ENCODE data around the gene INKA1. TPM values are rescaled to one million over a fixed set of nuclear protein-coding genes. Genes with fewer than 3 reads are reported as not detected.

Gene INKA1
- total and polyA plus RNA-seq, 9 of the 15 experiments (the other 6 are each of a cell fraction or from before 2014, with no cell fraction given) = 0.55 to 13.9 (median 6.7) TPM

- TF ChIP-seq TAF1 (IDR thresholded peaks at IDR 0.05; ENCODE audit: control insufficient read depth, extremely low read depth, insufficient read depth, low read length, severe bottlenecking) (peak; percentile 12), SRSF7 (optimal IDR thresholded peaks at IDR 0.05; ENCODE audit: low read depth, low read length) (no peak), MBD1 (CRISPR knock-in tag; IDR thresholded peaks at IDR 0.05) (no peak), SETDB1 (IDR thresholded peaks at IDR 0.05; ENCODE audit: low read length) (no peak), ZBTB2 (IDR thresholded peaks at IDR 0.05) (no peak), CREB3 (tag; conservative IDR thresholded peaks at IDR 0.05; ENCODE audit: low read depth) (no peak), HNRNPUL1 (IDR thresholded peaks at IDR 0.05; ENCODE audit: low read length) (no peak), E2F3 (CRISPR knock-in tag; IDR thresholded peaks at IDR 0.05) (no peak), ELK1 (CRISPR knock-in tag; IDR thresholded peaks at IDR 0.05) (no peak), MLX (CRISPR knock-in tag; conservative IDR thresholded peaks at IDR 0.05) (no peak), CTCF (IDR thresholded peaks at IDR 0.05 in 2 of 3, conservative IDR thresholded peaks at IDR 0.05 in 1 of 3; ENCODE audit: insufficient read depth in 2 of 3, low read depth in 1 of 3, low read length in 3 of 3) (peak; percentile 79 to 87 (median 84)), ZNF134 (CRISPR knock-in tag; conservative IDR thresholded peaks at IDR 0.05) (no peak), ZNF277 (CRISPR knock-in tag; IDR thresholded peaks at IDR 0.05; ENCODE audit: borderline replicate concordance) (no peak), L3MBTL2 (IDR thresholded peaks at IDR 0.05) (0 out of 2 replicates have a peak, but pooled peaks have one; percentile 20), ZNF551 (CRISPR knock-in tag; IDR thresholded peaks at IDR 0.05) (no peak), SRSF9 (IDR thresholded peaks at IDR 0.05; ENCODE audit: borderline replicate concordance, low read depth, low read length) (no peak), SLC30A9 (CRISPR knock-in tag; IDR thresholded peaks at IDR 0.05) (no peak)
Measured at GRCh38 chr3:49802719-49803464, at the start of gene INKA1 (continued).

Measured in K562 (cell line).